ENCODE measurements around the gene CIPC.

DNA sequence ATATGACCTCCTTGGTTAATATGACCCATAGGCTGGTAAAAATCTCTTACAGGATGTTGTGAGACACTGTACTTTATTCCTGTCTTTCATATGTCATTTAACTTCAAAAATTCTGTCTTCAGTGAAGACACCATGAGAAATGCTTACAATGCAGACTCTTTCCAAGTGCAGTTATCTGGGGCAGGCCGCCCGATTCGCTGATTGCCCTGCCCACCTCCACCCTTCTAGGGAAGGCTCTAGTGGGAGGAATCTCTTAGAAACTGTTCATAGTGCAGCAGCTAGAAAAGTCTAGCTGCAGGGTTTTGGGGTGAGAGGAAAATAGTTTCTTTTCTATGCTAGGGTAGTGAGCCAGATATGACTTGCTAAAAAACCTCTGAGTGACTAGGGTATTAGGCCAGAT lies 15.0 kb upstream of the CIPC start:
- TF ChIP-seq, protein P1, sequence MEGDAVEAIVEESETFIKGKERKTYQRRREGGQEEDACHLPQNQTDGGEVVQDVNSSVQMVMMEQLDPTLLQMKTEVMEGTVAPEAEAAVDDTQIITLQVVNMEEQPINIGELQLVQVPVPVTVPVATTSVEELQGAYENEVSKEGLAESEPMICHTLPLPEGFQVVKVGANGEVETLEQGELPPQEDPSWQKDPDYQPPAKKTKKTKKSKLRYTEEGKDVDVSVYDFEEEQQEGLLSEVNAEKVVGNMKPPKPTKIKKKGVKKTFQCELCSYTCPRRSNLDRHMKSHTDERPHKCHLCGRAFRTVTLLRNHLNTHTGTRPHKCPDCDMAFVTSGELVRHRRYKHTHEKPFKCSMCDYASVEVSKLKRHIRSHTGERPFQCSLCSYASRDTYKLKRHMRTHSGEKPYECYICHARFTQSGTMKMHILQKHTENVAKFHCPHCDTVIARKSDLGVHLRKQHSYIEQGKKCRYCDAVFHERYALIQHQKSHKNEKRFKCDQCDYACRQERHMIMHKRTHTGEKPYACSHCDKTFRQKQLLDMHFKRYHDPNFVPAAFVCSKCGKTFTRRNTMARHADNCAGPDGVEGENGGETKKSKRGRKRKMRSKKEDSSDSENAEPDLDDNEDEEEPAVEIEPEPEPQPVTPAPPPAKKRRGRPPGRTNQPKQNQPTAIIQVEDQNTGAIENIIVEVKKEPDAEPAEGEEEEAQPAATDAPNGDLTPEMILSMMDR (conservative IDR thresholded peaks at IDR 0.05; ENCODE audit: low read depth, low read length), result no peak
- TF ChIP-seq EZH2 (IDR thresholded peaks at IDR 0.05; ENCODE audit: borderline replicate concordance, low read depth, low read length, poor library complexity, severe bottlenecking), result no peak
